PFSK-1 (cell line): ENCODE results near the gene OPCML.

Experiments
- SIN3A ChIP-seq: IDR thresholded peaks from 2 replicates; pipeline ENCODE4 v1.6.1; 2012; ENCODE audit warnings: mild to moderate bottlenecking, low read length, moderate library complexity, borderline replicate concordance; ENCODE audit not compliant: insufficient read depth
- TAF1 ChIP-seq: IDR thresholded peaks from 2 replicates; pipeline ENCODE4 v1.6.1; 2012; ENCODE audit warnings: low read length, control low read depth, borderline replicate concordance; ENCODE audit not compliant: insufficient read depth

DNA sequence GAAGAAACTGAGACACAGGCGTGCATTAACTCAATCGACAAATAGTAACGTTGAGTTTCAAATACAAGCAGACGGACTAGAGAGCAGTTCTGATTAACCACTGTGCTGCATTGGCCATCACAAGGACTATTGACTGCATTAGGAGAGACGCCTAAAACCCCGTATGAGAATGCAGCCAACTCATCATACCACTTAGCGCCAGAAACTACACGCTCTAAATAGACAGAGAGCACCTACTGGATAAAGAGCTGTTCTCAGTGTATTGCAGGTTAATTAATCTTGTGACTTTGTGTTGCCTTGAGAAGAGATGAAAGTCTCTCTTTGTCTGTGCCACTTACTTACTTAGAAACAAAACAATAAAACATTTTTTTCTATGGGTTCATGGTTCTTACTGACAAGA, 484.0 kb downstream of the OPCML start:
- TF ChIP-seq SIN3A, result no peak
- TF ChIP-seq TAF1, result no peak
